ENCODE data around the gene TXNRD1. TPM values are rescaled to one million over a fixed set of nuclear protein-coding genes. Genes with fewer than 3 reads are reported as not detected.

Gene TXNRD1
- total and polyA plus RNA-seq, 11 donors = 26.6 to 384 (median 90.8) TPM

DNA sequence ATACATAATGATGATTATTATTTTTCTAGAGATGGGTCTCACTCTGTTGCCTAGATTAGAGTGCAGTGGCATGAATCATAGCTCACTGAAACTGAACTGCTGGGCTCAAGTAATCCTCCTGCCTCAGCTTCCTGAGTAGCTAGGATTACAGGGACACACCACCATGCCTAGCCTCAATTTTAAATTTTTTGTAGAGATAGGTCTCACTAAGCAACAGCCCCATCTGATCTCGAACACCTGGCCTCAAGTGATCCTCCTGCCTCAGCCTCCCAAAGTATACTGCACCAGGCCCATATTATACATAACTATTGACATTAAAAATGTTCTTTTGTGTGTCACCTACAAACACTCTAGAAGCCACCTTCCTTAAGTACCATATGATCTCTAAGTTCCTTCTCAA is 3.4 kb downstream of the TXNRD1 start:
- H3K27ac ChIP-seq = peak overlapping the region; percentile 52 to 88 (median 80)
- H3K9me3 ChIP-seq = no peaks in the 10 kb centered on the region
- no peak for DNase-seq
- H3K27me3 ChIP-seq = no peaks in the 10 kb centered on the region
- ATAC-seq = no peak
- TF ChIP-seq, protein P1, sequence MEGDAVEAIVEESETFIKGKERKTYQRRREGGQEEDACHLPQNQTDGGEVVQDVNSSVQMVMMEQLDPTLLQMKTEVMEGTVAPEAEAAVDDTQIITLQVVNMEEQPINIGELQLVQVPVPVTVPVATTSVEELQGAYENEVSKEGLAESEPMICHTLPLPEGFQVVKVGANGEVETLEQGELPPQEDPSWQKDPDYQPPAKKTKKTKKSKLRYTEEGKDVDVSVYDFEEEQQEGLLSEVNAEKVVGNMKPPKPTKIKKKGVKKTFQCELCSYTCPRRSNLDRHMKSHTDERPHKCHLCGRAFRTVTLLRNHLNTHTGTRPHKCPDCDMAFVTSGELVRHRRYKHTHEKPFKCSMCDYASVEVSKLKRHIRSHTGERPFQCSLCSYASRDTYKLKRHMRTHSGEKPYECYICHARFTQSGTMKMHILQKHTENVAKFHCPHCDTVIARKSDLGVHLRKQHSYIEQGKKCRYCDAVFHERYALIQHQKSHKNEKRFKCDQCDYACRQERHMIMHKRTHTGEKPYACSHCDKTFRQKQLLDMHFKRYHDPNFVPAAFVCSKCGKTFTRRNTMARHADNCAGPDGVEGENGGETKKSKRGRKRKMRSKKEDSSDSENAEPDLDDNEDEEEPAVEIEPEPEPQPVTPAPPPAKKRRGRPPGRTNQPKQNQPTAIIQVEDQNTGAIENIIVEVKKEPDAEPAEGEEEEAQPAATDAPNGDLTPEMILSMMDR (IDR thresholded peaks at IDR 0.05) = no peak
- no peak for TF ChIP-seq POLR2A (IDR thresholded peaks at IDR 0.05)
- H3K4me1 ChIP-seq = peaks cover 5 to 35% (median 18%) of the 10 kb centered on the region in 12 donors
- intact Hi-C loops (cut with DNase I) = loop anchor here (2.0 to 10.0 kb wide), 6 partner anchors 68 to 656 kb away; partner anchors contain the start of gene EID3 (in 5 of the 10)
- H3K4me3 ChIP-seq = no peak overlapping the region
- no peaks in the 10 kb centered on the region for H3K36me3 ChIP-seq
- 89 to 98% (median 93%) methylated on average over 1 of the region's 1 CpG for WGBS, 4 donors

DNA sequence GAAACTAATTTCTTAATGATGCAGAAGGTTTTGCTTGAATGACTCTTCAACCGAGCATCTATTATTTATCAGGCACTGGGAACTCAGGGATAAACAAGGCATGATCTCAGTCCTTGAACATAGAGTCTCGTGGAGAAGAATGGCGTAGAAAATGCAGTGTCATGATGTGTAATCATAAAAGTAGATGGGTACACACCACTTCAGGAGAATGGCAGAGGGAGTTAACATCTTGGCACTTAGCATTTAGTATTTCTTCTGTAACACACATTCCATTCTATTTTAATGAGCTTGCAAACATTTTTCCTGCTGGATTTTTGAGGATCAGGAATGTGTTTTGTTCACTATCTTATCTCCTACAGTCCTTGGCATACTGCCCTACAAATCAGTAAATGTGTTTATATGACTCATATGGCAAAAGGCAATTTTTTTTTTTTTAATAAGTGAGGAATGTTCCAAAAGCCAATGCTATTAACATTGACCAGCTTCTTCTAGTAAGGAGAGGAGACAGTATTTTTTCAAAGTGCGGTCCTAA is 3.8 kb downstream of the TXNRD1 start:
- TF ChIP-seq POLR2A (IDR thresholded peaks at IDR 0.05) = peak in 1 of 2 donors; percentile 13
- TF ChIP-seq, protein P1 (IDR thresholded peaks at IDR 0.05) = no peak
- H3K36me3 ChIP-seq = no peaks in the 10 kb centered on the region
- no peak overlapping the region for H3K4me3 ChIP-seq
- intact Hi-C loops (cut with DNase I) = loop anchor here (2.0 to 10.0 kb wide), 6 partner anchors 67 to 655 kb away; partner anchors contain the start of gene EID3 (in 5 of the 10)
- ATAC-seq (peak; percentile 65 to 80 (median 70)), DNase-seq (peak in 1 of 5 donors; percentile 10)
- no peaks in the 10 kb centered on the region for H3K27me3 ChIP-seq
- peaks cover 5 to 35% (median 18%) of the 10 kb centered on the region in 12 donors for H3K4me1 ChIP-seq
- 9 to 19% (median 16%) methylated on average over 4 of the region's 4 CpGs for WGBS, 4 donors
- H3K9me3 ChIP-seq = no peaks in the 10 kb centered on the region
- H3K27ac ChIP-seq = peak overlapping the region; percentile 52 to 88 (median 80)

DNA sequence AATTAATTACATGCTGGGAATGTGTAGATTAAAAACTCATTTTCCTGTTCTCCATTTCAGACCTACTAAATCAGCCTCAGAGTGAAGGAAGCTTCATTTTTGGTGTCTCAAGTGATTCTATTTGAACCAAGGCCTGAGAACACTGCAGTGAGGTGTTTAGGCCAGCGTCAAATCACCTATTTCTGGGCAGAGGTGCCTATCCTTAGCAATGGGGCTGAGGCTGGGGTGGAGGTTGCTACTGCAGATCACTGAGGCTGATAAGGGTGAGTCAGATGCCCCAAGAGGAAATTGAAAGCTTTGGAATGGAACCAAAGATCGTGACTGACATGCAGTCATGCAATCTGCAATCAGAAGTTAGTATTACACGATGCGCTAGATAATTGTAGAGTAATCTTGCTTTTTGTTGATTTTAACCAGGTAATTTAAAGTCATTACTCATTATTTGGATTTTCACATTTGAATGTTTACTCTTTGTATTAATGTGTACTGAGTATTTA is 4.4 kb downstream of the TXNRD1 start:
- H3K27me3 ChIP-seq = no peaks in the 10 kb centered on the region
- WGBS, 4 donors = 28 to 43% (median 38%) methylated on average over 4 of the region's 4 CpGs
- intact Hi-C loops (cut with DNase I) = loop anchor here (2.0 to 10.0 kb wide), 6 partner anchors 67 to 655 kb away; partner anchors contain the start of gene EID3 (in 5 of the 10)
- no peaks in the 10 kb centered on the region for H3K36me3 ChIP-seq
- no peaks in the 10 kb centered on the region for H3K9me3 ChIP-seq
- H3K4me3 ChIP-seq = no peak overlapping the region
- H3K27ac ChIP-seq = peak overlapping the region; percentile 52 to 88 (median 80)
- peaks cover 5 to 35% (median 18%) of the 10 kb centered on the region in 12 donors for H3K4me1 ChIP-seq
- DNase-seq (no peak), ATAC-seq (peak; percentile 6 to 35 (median 20))
- peak in 1 of 2 donors; percentile 3 for TF ChIP-seq POLR2A (IDR thresholded peaks at IDR 0.05)
- TF ChIP-seq, protein P1 (IDR thresholded peaks at IDR 0.05) = no peak

DNA sequence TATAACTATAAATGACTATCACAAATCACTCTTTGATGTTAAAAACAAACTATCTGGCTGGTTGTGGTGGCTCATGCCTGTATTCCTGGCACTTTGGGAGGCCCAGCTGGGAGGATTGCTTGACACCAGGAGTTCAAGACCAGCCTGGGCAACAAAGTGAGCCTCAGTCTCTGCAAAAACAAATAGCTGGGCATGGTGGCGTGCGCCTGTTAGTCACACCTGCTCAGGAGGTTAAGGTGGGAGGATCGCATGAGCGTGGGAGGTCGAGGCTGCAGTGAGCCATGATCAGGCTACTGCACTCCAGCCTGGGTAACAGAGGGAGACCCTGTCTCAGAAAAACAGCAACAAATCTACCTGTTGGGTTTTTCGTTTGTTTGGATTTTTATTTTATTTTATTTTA is 5.4 kb downstream of the TXNRD1 start:
- Histone ChIP-seq H3K36me3 (no peaks in the 10 kb centered on the region), H3K4me1 (peaks cover 5 to 29% (median 18%) of the 10 kb centered on the region in 12 donors), H3K27ac (peak overlapping the region in 2 of 12 donors; percentile 86 to 88), H3K4me3 (no peak overlapping the region), H3K27me3 (no peaks in the 10 kb centered on the region), H3K9me3 (no peaks in the 10 kb centered on the region)
- 93 to 99% (median 97%) methylated on average over 6 of the region's 6 CpGs for WGBS, 4 donors
- ATAC-seq (no peak), DNase-seq (no peak)
- intact Hi-C loops (cut with DNase I) = no loop called here
- TF ChIP-seq, protein P1 (IDR thresholded peaks at IDR 0.05) = no peak
- no peak for TF ChIP-seq POLR2A (IDR thresholded peaks at IDR 0.05)
